HepG2 (cell line): ENCODE results near the gene ALKBH2. TPM values are rescaled to one million over a fixed set of nuclear protein-coding genes. Genes with fewer than 3 reads are reported as not detected.
A peak's percentile ranks its signal among the peaks of the same experiment; 100 is the strongest.

Experiments
- ELF1 ChIP-seq: sonication (generic); formaldehyde crosslinking; IDR thresholded peaks from 2 replicates; pipeline ENCODE4 v1.4.0; 2020; ENCODE audit warnings: missing genetic modification reagents
- ETV5 ChIP-seq: IDR thresholded peaks from 2 replicates; pipeline ENCODE4 v1.6.1; 2018; ENCODE audit warnings: missing biosample characterization, missing genetic modification reagents, inconsistent platforms, borderline replicate concordance
- GMEB1 ChIP-seq: sonication (generic); formaldehyde crosslinking; IDR thresholded peaks from 2 replicates; pipeline ENCODE4 v1.5.1; 2020; ENCODE audit warnings: missing genetic modification reagents, mild to moderate bottlenecking, borderline replicate concordance
- HNRNPUL1 ChIP-seq: fragments of 200-400 bp; formaldehyde crosslinking; IDR thresholded peaks from 2 replicates; pipeline ENCODE4 v1.6.1; 2017; ENCODE audit warnings: low read depth, mild to moderate bottlenecking, low read length, moderate library complexity
- JARID2 ChIP-seq: sonication (generic); formaldehyde crosslinking; IDR thresholded peaks from 2 replicates; pipeline ENCODE4 v1.8.1; 2023; ENCODE audit warnings: missing genetic modification reagents, inconsistent platforms; ENCODE audit not compliant: insufficient replicate concordance
- KDM3A ChIP-seq: IDR thresholded peaks from 2 replicates; pipeline ENCODE4 v1.6.1; 2018; ENCODE audit warnings: low read depth, missing compliant biosample characterization
- MBNL3 ChIP-seq: fragments of 250-450 bp; sonication (Bioruptor Pico); conservative IDR thresholded peaks from 2 replicates; pipeline ENCODE4 v1.8.0; 2022; ENCODE audit warnings: mild to moderate bottlenecking, inconsistent platforms
- NCOA2 ChIP-seq: sonication (generic); formaldehyde crosslinking; IDR thresholded peaks from 2 replicates; pipeline ENCODE4 v1.8.0; 2022; ENCODE audit warnings: inconsistent platforms
- NFATC3 ChIP-seq: sonication (generic); formaldehyde crosslinking; IDR thresholded peaks from 2 replicates; pipeline ENCODE4 v1.5.1; 2020; ENCODE audit warnings: mild to moderate bottlenecking, missing genetic modification reagents
- PHF21A ChIP-seq: sonication (generic); formaldehyde crosslinking; IDR thresholded peaks from 2 replicates; pipeline ENCODE4 v1.5.0; 2020; ENCODE audit warnings: mild to moderate bottlenecking, missing genetic modification reagents
- PHF8 ChIP-seq: sonication (generic); formaldehyde crosslinking; IDR thresholded peaks from 2 replicates; pipeline ENCODE4 v1.5.0; 2020; ENCODE audit warnings: missing genetic modification reagents
- RBFOX2 ChIP-seq: fragments of 200-400 bp; formaldehyde crosslinking; IDR thresholded peaks from 2 replicates; pipeline ENCODE4 v1.6.1; 2017; ENCODE audit warnings: low read depth, mild to moderate bottlenecking, low read length
- SP140L ChIP-seq: sonication (generic); formaldehyde crosslinking; IDR thresholded peaks from 2 replicates; pipeline ENCODE4 v1.4.0; 2020; ENCODE audit warnings: missing genetic modification reagents, borderline replicate concordance
- ZFP91 ChIP-seq: sonication (generic); formaldehyde crosslinking; IDR thresholded peaks from 2 replicates; pipeline ENCODE4 v1.9.0; 2022; ENCODE audit warnings: missing genetic modification reagents, mild to moderate bottlenecking, borderline replicate concordance
- ZNF292 ChIP-seq: sonication (generic); formaldehyde crosslinking; IDR thresholded peaks from 2 replicates; pipeline ENCODE4 v1.8.1; 2022; ENCODE audit warnings: mild to moderate bottlenecking, low read depth, missing genetic modification reagents, borderline replicate concordance
- ZNF350 ChIP-seq: sonication (generic); formaldehyde crosslinking; IDR thresholded peaks from 2 replicates; pipeline ENCODE4 v1.4.0; 2020; ENCODE audit warnings: mild to moderate bottlenecking, low read depth, missing genetic modification reagents, borderline replicate concordance
- ZNF430 ChIP-seq: sonication (generic); formaldehyde crosslinking; IDR thresholded peaks from 2 replicates; pipeline ENCODE4 v1.9.0; 2021; ENCODE audit warnings: mild to moderate bottlenecking, missing genetic modification reagents
- ZNF44 ChIP-seq: sonication (generic); formaldehyde crosslinking; IDR thresholded peaks from 2 replicates; pipeline ENCODE4 v1.5.1; 2020; ENCODE audit warnings: mild to moderate bottlenecking, missing genetic modification reagents
- ZNF512 ChIP-seq: sonication (generic); formaldehyde crosslinking; IDR thresholded peaks from 2 replicates; pipeline ENCODE4 v1.4.0; 2020; ENCODE audit warnings: mild to moderate bottlenecking, missing genetic modification reagents
- ZNF598 ChIP-seq: sonication (generic); formaldehyde crosslinking; IDR thresholded peaks from 2 replicates; pipeline ENCODE4 v1.5.1; 2020; ENCODE audit warnings: mild to moderate bottlenecking, missing genetic modification reagents, borderline replicate concordance
- ZNF788 ChIP-seq: sonication (generic); formaldehyde crosslinking; IDR thresholded peaks from 2 replicates; pipeline ENCODE4 v1.5.0; 2020; ENCODE audit warnings: mild to moderate bottlenecking, missing genetic modification reagents, borderline replicate concordance
- ZSCAN12 ChIP-seq: sonication (generic); formaldehyde crosslinking; IDR thresholded peaks from 2 replicates; pipeline ENCODE4 v1.9.0; 2021; ENCODE audit warnings: mild to moderate bottlenecking, missing genetic modification reagents
- polyA plus RNA-seq, 8 experiments: library from polyadenylated mRNA; depleted of rRNA in 3 of 8; stranded (reverse) in 7 of 8; unstranded in 1 of 8; fragments of >200 nt; fragmentation: Illumina TruSeq in 4 of 8; extraction: Trizol in 4 of 8; gene quantifications; 2 replicates each; pipeline versions ENCODE4 v1.2.1 to v1.2.3, GENCODE V29; 2011 to 2016; ENCODE audit warnings: low read depth in 4 of 8, missing spikeins in 1 of 8, mixed read lengths in 1 of 8; ENCODE audit not compliant: insufficient read depth in 1 of 8
- total RNA-seq, 5 experiments: library from RNA; depleted of rRNA; stranded (reverse); fragments of >200 nt; fragmentation: Illumina TruSeq; extraction: Trizol; gene quantifications; 2 replicates each; pipeline ENCODE4 v1.2.3, GENCODE V29; 2016; ENCODE audit warnings: low read depth in 1 of 5
- TF ChIP-seq, protein P1 (sequence below): IDR thresholded peaks from 2 replicates; pipeline ENCODE4 v1.6.1; 2016

Gene ALKBH2
- total and polyA plus RNA-seq, 2 of the 13 experiments (the other 11 are each of a cell fraction or from before 2014, with no cell fraction given): 21.0 to 40.5 TPM

- no peak for TF ChIP-seq ZNF512 (CRISPR knock-in tag)
- TF ChIP-seq HNRNPUL1: no peak
- TF ChIP-seq ZNF44: 0 out of 2 replicates have a peak, but pooled peaks have one; percentile 0
- peak; percentile 67; the same call in 1 of the 2 replicates for TF ChIP-seq ZNF430 (CRISPR knock-in tag)
- no peak for TF ChIP-seq SP140L (CRISPR knock-in tag)
- TF ChIP-seq PHF8 (CRISPR knock-in tag): peak; percentile 74
- 0 out of 2 replicates have a peak, but pooled peaks have one; percentile 40 for TF ChIP-seq ZSCAN12 (CRISPR knock-in tag)
- TF ChIP-seq MBNL3 (CRISPR knock-in tag): no peak
- TF ChIP-seq ETV5 (CRISPR knock-in tag): 0 out of 2 replicates have a peak, but pooled peaks have one; percentile 21
- no peak for TF ChIP-seq KDM3A
- TF ChIP-seq JARID2 (CRISPR knock-in tag): no peak
- TF ChIP-seq ZNF292: no peak
- 0 out of 2 replicates have a peak, but pooled peaks have one; percentile 6 for TF ChIP-seq ZNF350 (CRISPR knock-in tag)
- no peak for TF ChIP-seq ZNF598 (CRISPR knock-in tag)
- TF ChIP-seq GMEB1 (CRISPR knock-in tag): 0 out of 2 replicates have a peak, but pooled peaks have one; percentile 12
- TF ChIP-seq, protein P1, sequence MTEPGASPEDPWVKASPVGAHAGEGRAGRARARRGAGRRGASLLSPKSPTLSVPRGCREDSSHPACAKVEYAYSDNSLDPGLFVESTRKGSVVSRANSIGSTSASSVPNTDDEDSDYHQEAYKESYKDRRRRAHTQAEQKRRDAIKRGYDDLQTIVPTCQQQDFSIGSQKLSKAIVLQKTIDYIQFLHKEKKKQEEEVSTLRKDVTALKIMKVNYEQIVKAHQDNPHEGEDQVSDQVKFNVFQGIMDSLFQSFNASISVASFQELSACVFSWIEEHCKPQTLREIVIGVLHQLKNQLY: no peak
- TF ChIP-seq ZNF788 (CRISPR knock-in tag): 0 out of 2 replicates have a peak, but pooled peaks have one; percentile 57
- TF ChIP-seq PHF21A: peak; percentile 50; the same call in 1 of the 2 replicates
- no peak; the same call in 1 of the 2 replicates for TF ChIP-seq NCOA2 (CRISPR knock-in tag)
- 0 out of 2 replicates have a peak, but pooled peaks have one; percentile 41 for TF ChIP-seq ELF1 (CRISPR knock-in tag)
- 0 out of 2 replicates have a peak, but pooled peaks have one; percentile 3 for TF ChIP-seq ZFP91 (CRISPR knock-in tag)
- TF ChIP-seq NFATC3 (CRISPR knock-in tag): no peak
- peak; percentile 61; the same call in 1 of the 2 replicates for TF ChIP-seq RBFOX2
Measured at GRCh38 chr12:109098183-109098604, 4.9 kb upstream of the ALKBH2 start (continued).
